Activated CD4-positive, alpha-beta T cell treated with anti-CD3 and anti-CD28 coated beads for 4 hours (primary cell): ENCODE results near the gene TMEM178B.

Experiments used
- DNase-seq, 2 donors: peaks; one replicate each; pipeline ENCODE4 v3.0.0-alpha.2; 2020

Gene TMEM178B

DNA sequence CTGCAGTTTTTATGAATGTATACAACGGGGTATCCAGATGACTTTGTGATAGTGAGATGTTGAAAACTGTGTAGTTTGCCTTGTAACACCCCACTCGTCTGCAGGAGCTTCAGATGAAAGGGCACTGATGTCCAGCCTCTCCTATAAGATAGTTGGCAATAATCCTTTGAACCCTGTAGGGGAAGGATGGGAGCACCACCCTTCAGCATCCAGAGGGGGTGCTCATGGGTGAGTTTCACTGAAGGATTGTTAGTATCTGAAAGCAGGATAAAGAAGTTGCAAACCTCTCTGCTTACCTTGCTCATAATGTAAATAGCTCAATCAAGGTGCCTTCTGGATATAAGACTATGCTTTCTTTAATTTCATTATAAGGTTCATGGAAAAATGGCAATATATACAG is 201.5 kb downstream of the TMEM178B start:
- DNase-seq = no peak

DNA sequence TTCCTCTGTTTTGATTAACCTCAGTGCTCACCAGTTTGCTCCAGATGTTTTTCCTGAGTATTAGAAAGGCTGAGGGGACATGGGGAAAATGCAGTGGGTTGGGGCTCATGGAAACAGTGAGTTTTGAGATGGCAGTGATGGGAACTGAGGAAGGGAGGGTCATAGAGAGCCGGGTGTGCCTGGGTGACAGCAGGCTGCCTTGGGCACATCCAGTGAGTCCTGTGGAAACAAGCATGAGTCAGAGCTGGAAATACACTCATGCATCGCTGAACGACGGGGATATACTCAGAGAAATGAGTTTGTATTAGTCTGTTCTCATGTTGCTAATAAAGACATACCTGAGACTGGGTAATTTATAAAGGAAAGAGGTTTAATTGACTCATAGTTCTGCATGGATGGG is 202.2 kb downstream of the TMEM178B start:
- no peak for DNase-seq

DNA sequence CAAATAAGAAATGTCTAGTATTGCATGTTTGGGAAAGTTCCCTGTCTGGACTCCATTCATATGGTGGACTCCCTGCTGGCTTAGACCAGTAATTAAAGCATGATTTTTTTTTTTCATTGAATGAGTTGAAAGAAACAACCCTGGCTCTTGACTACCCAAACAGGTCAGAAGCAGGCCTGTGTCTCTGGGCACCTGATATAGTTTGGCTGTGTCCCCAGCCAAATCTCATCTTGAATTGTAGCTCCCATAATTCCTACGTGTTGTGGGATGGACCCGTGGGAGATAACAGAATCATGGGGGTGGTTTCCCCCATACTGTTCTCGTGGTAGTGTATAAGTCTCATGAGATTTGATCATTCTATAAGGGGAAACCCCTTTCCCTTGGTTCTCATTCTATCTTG is 206.2 kb downstream of the TMEM178B start:
- no peak for DNase-seq

DNA sequence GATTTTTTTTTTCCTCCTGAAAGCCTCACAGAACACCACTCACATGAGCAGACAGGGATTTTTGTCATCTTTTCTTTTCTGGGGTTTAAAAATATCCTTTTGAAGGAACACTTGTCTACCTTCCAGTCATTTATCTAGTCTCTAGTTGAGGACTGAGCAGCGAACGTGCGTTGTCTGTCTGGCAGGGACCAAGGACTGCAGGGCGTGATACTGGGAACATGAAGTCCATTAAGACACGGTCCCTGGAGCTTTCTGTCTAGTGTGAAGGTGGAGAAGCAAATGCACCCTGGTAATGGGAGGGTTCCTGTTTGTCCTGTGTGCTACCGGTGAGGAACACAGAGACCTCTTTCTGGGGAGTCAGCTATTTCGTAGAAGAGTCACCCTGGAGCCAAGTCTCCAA is 207.4 kb downstream of the TMEM178B start:
- no peak for DNase-seq

DNA sequence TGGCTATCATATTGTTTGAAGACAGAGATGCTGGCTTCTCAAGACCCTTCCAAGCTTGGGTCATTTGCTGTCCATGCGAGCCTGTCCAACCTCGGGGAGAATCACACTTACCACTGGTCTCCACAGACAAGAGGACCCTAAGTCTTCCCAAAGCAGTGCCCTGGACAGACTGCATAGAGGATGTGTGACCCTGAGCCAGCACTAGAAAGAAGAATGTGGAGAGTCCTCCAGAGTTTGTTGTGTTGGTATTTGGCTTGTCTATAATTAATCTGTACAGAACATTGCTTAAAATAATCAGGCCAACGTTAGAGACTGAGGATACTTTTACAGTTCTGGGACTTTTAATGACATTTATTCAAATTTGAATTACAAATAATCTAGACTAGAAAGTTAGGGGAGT is 212.7 kb downstream of the TMEM178B start:
- no peak for DNase-seq

DNA sequence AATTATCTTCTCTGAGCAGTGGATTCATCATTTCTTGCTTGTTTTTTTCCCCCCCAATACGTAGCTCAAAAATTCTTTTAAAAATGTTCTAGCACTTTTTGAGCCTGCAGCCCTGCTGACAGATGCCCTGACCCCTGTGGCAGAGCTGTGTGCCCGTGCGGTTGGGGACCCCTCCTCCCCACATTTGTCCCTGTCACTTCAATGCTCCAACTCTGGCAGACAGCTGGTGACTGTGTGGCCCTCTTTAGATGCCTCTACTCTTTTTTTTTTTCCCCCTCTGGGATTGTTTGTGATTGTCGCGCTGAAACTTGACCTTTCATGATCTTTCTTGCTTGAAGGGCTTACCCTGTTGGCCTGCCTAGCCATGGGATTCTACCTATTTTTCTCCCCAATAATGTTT is 214.1 kb downstream of the TMEM178B start:
- no peak for DNase-seq

DNA sequence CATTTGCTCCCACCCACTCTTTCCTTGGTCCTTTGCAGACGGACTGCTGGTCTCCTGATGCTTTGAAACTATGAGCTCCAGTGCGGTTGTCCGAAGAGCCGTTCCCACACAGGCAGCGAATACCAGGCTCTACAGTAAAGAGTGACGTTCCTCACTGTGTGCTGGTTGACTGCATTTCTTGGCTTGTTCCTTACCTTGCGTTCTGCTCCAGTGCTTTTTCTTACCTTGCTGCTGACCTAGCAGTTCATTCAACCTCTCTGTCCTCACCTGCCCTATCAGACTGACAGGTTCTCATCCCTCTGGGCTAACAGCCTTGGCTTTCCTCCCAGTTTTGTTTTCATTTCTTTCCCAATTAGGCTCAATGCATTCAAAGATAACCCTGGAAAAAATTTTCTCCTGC is 214.8 kb downstream of the TMEM178B start:
- DNase-seq = no peak

DNA sequence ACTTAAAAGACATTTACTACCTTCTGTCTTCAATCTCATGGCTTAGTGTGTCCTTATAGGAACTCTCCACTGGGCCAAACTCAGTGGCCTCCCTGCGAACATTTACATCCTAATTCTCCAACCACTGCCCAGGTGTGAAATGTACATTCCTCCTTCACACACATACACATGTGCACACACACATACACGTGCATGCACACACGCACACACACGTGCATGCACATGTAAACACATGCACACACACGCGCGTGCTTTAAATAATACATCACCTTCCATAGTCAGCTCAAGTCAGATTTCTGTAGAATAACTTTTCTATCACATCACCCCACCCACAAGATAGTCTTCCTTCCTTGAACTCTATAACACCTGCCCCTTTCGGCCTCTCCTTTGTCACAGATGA is 216.5 kb downstream of the TMEM178B start:
- no peak for DNase-seq

DNA sequence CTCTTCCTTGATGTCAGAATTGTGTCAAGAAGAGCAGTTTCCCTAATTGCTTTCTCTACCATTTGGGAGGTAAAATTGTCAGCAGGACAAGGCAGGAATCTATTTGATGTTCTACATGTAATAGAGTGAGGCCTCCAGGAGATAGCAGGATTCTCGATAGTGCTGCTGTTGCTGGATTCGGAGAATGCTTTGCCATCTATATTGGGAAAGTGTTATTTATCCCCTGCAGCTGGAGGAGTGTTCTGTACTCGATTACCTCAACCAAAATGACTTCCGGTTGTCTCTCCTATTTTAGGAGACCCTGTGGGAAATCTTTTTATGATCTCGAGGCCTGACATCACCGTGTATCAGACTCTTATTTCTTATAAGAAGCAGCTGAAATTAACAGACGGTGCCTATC is 217.1 kb downstream of the TMEM178B start:
- DNase-seq = no peak

DNA sequence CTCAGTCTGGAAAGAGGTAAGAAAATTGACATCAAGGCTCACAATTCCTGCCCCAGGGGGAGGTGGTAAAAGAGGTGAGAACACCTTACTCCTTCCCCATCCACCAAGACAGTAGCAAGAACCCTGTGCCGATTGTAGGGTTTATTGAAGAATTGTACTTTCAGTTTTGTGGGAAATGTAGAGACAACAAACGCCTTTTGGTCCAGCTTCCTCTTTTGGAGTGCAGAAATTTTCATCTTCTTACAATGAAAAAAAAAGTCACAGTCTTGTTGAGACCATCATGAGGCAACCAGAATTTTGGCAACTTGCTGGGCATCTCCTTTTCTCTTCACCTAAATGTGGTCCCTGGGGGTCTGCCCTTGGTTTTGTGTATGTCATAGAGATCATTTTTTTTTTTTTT is 217.7 kb downstream of the TMEM178B start:
- DNase-seq = no peak

DNA sequence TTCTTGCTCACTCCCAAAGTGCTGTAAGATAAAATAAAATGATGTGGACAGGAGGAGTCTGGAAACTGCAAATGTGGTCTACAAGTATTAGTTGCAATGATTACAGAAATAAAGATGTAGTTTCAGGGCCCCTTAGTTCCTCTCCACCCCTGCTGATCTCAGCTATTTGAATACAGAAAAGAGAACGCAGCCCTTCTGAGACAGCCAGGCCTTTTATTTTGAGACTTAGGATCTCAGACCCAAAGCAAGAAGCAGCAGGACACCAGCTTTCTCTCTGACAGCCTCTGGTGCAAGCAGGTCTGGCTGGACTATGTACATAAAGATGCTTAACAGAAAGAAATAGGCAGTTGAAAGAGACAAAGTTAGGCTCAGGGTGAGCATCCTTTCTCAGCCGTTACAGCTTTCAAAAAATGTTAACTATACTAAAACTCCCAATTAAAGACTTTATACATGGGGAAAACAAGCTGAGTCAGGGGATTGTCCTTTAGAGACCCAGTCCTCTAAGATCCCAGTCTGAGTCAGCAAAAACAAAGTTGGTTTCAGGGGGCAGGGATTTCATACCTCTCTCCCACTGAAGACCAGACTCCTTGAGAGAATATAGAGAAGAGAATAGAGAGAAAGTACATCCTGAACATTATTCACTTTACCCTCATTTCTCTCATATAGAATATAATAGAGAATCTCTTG is 220.4 kb downstream of the TMEM178B start:
- DNase-seq = no peak

DNA sequence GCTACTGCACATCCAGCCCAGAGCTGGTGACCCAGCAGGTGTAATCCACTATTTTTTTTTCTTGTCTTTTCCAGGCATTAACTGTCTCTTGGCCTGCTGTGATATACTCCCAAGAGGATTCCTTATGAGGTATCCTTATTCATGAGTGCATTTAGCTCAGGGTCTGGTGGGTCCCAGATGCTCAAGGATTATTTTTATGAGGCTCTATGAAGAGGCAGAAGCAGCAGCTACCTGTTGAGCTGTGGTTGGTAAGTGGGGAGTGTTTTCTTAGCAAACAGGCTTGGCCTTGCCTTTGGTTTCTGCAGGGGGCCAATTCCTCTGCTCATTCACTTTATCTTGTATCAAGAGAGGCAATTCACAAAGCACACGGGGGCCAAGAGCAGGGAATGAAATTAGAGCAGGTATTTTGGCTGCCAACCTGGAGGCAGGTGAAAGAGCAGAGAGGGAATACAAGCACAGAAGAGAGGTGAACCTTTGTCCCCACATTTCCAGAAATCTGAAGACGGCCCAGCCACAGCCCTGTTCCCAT is 221.6 kb downstream of the TMEM178B start:
- DNase-seq = no peak

DNA sequence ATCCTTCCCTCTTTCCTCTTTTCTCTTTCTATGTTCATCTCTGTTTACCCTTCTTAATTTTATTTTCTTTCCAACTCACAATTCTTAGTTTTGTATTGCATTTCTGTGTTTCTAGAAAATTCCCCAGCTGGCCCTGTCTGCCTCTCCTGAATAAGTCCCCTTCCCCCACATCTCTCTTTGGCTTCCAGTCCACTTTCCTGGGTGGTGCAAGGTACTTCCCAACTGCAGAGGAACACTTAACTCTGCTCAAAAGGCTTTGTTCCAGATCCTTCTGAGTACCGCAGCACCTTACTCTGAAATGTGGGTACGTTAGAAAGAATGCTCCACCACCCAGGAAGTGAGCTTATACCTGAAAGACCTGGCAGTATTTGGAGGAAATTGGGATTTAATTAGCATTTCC is 227.0 kb downstream of the TMEM178B start:
- no peak for DNase-seq

DNA sequence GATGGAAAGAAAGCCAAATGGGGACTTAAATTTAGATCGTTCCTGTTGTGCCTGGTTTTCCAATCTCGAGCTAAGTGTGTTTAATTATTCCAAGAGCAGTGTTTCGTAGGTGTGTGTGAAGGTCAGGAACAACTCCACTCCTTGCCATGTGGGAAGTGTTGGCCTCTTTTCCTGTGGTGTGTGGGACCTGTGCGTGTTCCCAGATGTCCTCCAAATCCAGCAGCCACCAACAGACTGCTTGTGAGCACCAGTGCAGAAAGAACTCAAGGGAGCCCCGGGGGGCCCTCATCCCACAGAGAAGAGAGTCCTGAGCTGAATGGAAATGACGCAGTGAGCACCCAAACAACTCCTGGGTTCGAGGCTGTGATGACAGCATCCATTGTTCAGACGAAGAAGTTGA is 227.7 kb downstream of the TMEM178B start:
- no peak for DNase-seq

DNA sequence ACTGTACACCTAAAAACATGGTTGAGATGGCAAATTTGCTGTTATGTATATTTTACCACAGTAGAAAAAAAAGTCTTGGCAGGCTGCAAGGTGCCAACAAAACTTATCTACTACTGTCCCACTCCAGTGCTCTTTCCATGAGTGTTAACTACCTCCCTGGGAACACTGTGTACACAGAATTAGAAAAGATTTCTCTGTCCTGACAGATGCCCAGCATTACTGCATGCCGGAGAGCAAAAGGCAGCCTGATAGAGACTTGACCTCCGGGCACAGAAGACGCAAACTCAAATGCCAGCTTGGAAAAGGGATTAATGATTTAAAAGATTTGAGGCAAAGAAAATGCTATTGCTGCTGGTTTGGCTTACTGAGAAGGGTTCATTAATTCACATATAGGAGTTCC is 228.8 kb downstream of the TMEM178B start:
- no peak for DNase-seq

DNA sequence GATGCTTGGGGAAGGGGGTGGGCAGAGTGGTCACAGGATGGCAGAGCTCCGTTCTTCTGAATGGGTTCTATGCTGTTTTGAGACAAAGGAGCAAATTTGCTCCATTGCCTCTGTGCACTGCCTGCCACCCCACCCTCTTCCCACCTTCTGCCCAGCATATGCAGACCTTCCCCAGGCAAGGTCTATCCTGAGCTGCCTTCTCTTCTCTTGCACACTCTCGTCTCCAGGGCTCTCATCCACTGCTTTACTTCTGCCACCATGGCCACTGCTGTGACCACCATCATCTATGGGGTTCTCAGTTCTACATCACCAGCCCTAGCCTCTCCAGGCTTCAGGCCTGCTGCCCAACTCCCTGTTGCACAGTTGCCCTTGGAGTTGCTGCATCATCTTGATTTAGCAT is 230.4 kb downstream of the TMEM178B start:
- DNase-seq = no peak

DNA sequence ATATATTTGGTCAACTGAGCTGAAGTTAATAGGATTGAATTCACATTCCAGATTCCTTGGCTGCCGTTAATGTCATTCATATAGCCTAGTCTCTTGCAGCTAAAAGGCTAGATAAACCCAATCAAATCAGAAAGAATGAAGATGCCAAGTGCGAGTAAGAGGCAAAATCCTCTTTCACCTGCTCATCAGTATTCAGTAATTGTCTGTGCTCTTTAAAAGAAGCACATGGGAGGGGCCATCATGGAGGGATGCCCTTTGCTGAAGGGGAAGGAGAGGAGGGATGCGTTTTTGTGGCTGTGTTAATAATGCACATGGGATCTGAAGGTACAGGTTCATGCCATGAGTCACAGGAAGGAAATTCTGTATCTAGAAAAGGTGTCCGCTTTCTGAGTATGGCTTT is 232.2 kb downstream of the TMEM178B start:
- DNase-seq = no peak

DNA sequence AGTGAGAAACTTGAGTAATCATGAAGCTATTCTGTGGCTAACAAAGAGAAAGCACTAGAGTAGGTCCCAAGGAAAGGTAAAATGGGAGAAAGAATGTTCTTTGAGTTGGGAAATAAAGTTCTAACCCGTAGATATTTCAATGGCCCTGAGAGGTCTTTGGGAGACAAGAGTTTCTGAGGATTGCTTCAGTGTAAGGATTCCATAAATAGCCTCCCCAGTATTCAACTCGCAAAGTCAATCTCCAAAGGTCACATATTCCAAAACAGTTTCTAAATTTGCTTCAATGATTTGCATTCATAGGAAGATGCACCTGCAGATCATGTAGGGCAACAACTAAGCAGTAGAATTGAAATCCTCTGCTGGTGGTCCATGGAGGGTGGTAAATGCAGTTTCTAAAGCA is 238.5 kb downstream of the TMEM178B start:
- DNase-seq = no peak

DNA sequence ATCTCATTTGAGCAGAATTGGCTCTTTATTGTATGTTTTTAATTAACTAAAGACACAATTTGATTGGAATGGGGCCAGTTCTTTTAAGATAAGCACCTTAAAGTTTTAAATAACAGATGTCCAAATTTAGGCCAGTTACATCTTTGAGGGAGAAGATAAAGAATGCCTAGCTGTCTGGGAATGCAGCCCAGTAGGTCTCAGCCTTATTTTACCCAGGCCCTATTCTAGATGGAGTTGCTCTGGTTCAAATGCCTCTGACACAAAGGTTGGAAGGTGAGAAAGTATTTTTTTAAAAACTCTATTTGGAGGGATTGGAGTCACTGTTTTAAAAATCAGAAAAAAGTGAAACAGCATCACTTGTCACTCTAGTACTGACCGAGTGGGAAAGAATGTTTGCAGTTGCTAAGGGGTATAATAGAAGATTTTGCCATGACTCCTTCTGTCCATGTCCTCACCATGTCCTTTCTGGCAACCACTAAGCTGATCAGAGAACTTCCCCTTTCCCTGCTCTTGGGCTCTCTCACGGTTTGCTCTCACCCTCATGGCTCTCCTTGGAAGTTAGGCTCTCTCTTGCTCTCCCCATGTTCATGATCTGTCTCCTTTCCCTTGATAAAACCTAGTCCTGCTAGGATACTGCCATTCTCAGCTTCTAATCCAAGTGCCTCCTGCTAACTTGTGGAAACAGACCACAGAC is 239.1 kb downstream of the TMEM178B start:
- DNase-seq = no peak

DNA sequence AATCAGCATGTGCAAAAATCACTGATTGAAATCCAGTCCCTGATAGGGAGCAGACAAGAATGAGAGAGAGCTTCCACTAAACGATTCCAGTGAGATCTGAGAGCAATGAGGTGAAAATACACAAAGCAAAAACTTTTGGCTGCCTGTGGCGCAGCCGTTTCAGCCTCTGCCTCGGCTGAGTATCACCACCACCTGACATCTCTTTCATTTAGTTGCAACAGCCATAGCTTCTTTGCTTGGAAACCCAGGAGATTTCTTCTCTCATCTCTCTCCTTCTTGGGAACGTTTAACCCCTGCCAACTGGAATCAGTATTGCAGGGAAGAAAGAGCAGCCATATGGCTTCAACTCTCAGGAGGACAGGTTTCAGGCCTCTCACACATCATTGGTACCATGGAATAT is 240.0 kb downstream of the TMEM178B start:
- DNase-seq = no peak

DNA sequence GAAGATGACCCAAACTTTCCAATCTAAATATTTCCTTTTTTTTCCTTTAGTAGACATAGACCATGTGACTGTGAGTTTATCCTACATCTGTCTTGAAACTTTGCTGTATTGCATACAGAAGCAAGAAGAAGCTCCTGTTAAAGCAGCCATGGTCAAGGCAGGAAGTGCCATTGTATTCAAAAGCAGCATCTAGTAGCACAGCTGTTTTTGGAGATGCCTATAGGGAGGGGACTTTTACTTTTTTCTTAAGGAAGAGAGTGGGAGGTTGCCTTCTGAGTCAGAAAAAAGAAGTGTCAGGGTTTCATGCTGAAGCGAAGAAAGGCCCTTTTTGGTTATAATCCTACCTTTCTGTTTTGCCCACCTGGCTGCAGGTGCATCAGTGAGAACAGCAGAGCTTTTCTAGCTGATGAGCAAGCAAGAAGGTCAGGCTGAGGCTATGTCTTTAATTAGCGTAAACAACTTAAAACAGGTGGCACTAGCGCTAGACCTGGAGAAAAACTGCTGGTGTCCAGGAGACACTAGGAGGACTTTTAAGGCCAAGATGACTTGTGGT is 243.2 kb downstream of the TMEM178B start:
- no peak for DNase-seq

DNA sequence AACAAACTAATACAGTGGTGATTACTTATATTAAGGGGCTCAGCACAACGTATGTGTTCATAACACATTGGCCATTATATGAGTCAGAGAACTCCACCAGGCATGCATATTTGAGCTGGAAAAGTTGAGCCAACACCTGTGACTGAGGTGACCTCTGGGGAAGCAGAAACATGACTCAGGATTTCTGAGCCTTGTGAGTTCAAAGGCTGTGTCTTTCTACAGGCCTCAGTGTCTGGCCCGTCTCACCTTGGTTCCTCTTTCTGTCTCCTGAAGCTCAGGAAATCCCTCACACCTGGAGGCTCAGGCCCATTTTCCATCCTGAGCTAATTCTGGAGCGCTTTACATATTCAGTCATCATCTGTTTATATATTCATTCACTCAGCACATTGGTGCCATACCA is 246.4 kb downstream of the TMEM178B start:
- no peak for DNase-seq

DNA sequence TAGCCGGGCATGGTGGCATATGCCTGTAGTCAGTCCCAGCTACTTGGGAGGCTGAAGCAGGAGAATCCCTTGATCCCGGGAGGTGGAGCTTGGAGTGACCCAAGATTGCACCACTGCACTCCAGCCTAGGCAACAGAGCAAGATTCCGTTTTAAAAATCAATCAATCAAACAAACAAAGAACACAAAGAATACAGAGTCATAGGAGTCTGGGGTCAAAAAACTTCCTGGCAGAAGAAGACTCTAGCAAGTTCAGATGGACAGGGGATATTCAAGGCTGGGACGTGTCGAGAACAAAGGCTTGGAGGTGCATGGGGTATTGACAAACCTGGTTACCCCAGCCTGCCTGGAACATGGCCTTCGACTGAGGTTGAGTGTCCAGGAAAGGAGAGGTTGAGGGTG is 248.5 kb downstream of the TMEM178B start:
- no peak for DNase-seq

DNA sequence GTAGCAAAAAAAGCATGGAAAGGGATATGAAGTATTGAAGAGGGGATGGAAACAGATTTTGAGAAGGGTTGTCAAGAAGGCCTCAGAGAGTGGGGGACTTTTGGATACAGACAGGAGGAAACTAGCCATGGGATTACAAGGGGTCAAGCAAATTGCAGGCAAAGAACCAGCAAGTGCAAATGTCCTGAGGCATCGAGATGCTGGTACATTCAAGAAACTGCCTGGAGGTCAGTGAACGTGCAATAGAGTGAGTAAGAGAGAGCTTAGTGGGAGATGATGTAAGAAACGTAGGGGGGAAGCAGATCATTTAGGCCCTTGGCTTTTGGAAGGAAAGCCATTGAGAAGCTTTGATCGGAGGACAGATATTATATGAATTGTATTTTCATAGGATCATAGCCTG is 250.0 kb downstream of the TMEM178B start:
- DNase-seq = no peak

DNA sequence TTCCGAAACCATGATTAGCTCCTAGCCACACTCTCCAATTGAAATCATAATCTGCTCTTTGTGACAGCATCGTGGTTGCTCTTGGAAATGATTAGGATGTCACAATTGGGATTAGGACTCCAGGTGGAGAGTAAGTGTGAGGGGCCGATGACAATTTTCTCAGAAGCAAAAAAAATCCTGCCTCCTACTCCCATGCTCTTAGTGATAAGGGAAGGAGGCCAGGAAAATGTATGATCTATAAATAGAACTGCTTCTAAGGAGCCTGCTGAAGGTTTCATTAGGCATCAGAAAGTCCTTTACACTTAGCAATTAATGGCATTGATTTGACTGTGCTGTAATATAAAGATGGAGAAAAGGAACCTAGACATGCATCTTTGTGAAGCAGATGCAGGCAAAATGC is 251.0 kb downstream of the TMEM178B start:
- no peak for DNase-seq
